OCI-LY3 (cell line): Measurements from ENCODE around the gene HMCN1.

Source experiments
- EZH2phosphoT487 ChIP-seq: fragments of 200-600 bp; shearing (Covaris generic); IDR thresholded peaks from 2 replicates; pipeline ENCODE4 v1.6.1; 2018; ENCODE audit warnings: antibody characterized with exemption, mixed run types, low read depth
- TF ChIP-seq, protein P1 (sequence below): fragments of 200-600, 300-600 bp; sonication (generic); IDR thresholded peaks from 2 replicates; pipeline ENCODE4 v1.5.1; 2014; ENCODE audit warnings: antibody characterized with exemption, low read length, low read depth

DNA sequence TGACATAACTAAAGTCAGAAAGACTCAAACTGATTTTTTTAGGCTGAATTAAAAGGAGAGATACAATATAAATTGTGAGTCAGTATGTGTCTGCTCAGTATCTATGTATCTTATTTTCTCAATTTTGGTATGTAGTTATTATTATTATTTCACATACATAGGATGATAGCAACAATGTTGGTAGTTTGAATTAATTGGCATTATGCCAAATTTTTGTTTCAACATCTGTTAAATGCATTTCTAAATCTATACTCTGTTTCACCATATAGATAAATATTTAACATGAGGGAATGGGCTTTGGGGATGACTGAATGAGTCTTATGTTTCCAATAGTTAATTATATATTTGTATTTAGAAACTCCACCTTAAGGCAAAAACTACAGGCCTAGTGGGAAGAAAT is 12.6 kb upstream of the HMCN1 start:
- TF ChIP-seq, protein P1, sequence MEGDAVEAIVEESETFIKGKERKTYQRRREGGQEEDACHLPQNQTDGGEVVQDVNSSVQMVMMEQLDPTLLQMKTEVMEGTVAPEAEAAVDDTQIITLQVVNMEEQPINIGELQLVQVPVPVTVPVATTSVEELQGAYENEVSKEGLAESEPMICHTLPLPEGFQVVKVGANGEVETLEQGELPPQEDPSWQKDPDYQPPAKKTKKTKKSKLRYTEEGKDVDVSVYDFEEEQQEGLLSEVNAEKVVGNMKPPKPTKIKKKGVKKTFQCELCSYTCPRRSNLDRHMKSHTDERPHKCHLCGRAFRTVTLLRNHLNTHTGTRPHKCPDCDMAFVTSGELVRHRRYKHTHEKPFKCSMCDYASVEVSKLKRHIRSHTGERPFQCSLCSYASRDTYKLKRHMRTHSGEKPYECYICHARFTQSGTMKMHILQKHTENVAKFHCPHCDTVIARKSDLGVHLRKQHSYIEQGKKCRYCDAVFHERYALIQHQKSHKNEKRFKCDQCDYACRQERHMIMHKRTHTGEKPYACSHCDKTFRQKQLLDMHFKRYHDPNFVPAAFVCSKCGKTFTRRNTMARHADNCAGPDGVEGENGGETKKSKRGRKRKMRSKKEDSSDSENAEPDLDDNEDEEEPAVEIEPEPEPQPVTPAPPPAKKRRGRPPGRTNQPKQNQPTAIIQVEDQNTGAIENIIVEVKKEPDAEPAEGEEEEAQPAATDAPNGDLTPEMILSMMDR: no peak
- no peak for TF ChIP-seq EZH2phosphoT487
